Activated T-cell treated with anti-CD3 and anti-CD28 coated beads for 48 hours (primary cell): ENCODE results near the gene ROR1.
"Not testable (repeated sequence)": the region's sequence is repeated elsewhere in the genome, so short reads cannot be mapped to it uniquely, and the experiment has no call there.

ENCODE experiments used
- DNase-seq: peaks from one replicate; pipeline ENCODE4 v3.0.0-alpha.2; 2020; ENCODE audit warnings: low read depth

ROR1 gene

GRCh38 chr1:63822540-63822939 lies 48.7 kb downstream of the ROR1 start:
- no peak for DNase-seq

- no peak for DNase-seq
Observed at GRCh38 chr1:63824451-63824850, 50.6 kb downstream of the ROR1 start.

- no peak for DNase-seq
Observed at GRCh38 chr1:63825111-63825510, 51.3 kb downstream of the ROR1 start.

- DNase-seq = not testable (repeated sequence)
Observed at GRCh38 chr1:63826246-63826861, 52.5 kb downstream of the ROR1 start.

- DNase-seq = no peak
Observed at GRCh38 chr1:63827411-63828321, 53.8 kb downstream of the ROR1 start.

- no peak for DNase-seq
Observed at GRCh38 chr1:63828322-63829044, 54.7 kb downstream of the ROR1 start.

- no peak for DNase-seq
Observed at GRCh38 chr1:63829349-63830327, 55.8 kb downstream of the ROR1 start.

- DNase-seq = no peak
Observed at GRCh38 chr1:63831409-63831808, 57.6 kb downstream of the ROR1 start.

- no peak for DNase-seq
Observed at GRCh38 chr1:63833363-63834119, 59.7 kb downstream of the ROR1 start.

- no peak for DNase-seq
Observed at GRCh38 chr1:63835128-63835527, 61.3 kb downstream of the ROR1 start.

- DNase-seq = no peak
Observed at GRCh38 chr1:63836374-63836773, 62.6 kb downstream of the ROR1 start.

- no peak for DNase-seq
Observed at GRCh38 chr1:63836830-63837229, 63.0 kb downstream of the ROR1 start.

- DNase-seq = no peak
Observed at GRCh38 chr1:63843010-63843409, 69.2 kb downstream of the ROR1 start.

GRCh38 chr1:63843884-63844283 lies 70.1 kb downstream of the ROR1 start:
- no peak for DNase-seq

- DNase-seq = no peak
Observed at GRCh38 chr1:63845346-63845745, 71.5 kb downstream of the ROR1 start.

- DNase-seq = no peak
Observed at GRCh38 chr1:63847308-63847910, 73.6 kb downstream of the ROR1 start.

GRCh38 chr1:63848733-63849132 lies 74.9 kb downstream of the ROR1 start:
- DNase-seq = no peak

- DNase-seq = no peak
Observed at GRCh38 chr1:63849149-63849548, 75.3 kb downstream of the ROR1 start.

- DNase-seq = no peak
Observed at GRCh38 chr1:63854091-63854490, 80.3 kb downstream of the ROR1 start.

GRCh38 chr1:63855942-63856341 lies 82.1 kb downstream of the ROR1 start:
- DNase-seq = no peak
